NB4 (cell line): Measurements from ENCODE around the gene NUMA1.

Experiments used
- DNase-seq: peaks from one replicate; pipeline ENCODE4 v3.0.0; 2010; ENCODE audit warnings: low read depth
- H3K4me3 ChIP-seq: one replicate; pipeline ENCODE4 v1.5.1; 2011; ENCODE audit warnings: mild to moderate bottlenecking, low read depth, low read length, moderate library complexity
- MYC ChIP-seq: IDR thresholded peaks from 2 replicates; pipeline ENCODE4 v1.6.1; 2011; ENCODE audit warnings: low read depth, low read length
- POLR2A ChIP-seq: IDR thresholded peaks from 2 replicates; pipeline ENCODE4 v1.6.1; 2011; ENCODE audit warnings: mild to moderate bottlenecking; ENCODE audit not compliant: insufficient read length; ENCODE audit errors: extremely low read depth
- TF ChIP-seq, protein P1 (sequence below): IDR thresholded peaks from 2 replicates; pipeline ENCODE4 v1.6.1; 2011; ENCODE audit warnings: low read depth, low read length
- TF ChIP-seq, protein P2 (sequence below): IDR thresholded peaks from one replicate; pipeline ENCODE4 v1.5.1; 2012; ENCODE audit warnings: low read depth, low read length

NUMA1 gene

GRCh38 chr11:72069200-72069599 is 11.1 kb downstream of the NUMA1 start:
- TF ChIP-seq POLR2A = no peak
- TF ChIP-seq, protein P1, sequence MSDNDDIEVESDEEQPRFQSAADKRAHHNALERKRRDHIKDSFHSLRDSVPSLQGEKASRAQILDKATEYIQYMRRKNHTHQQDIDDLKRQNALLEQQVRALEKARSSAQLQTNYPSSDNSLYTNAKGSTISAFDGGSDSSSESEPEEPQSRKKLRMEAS = no peak
- TF ChIP-seq, protein P2, sequence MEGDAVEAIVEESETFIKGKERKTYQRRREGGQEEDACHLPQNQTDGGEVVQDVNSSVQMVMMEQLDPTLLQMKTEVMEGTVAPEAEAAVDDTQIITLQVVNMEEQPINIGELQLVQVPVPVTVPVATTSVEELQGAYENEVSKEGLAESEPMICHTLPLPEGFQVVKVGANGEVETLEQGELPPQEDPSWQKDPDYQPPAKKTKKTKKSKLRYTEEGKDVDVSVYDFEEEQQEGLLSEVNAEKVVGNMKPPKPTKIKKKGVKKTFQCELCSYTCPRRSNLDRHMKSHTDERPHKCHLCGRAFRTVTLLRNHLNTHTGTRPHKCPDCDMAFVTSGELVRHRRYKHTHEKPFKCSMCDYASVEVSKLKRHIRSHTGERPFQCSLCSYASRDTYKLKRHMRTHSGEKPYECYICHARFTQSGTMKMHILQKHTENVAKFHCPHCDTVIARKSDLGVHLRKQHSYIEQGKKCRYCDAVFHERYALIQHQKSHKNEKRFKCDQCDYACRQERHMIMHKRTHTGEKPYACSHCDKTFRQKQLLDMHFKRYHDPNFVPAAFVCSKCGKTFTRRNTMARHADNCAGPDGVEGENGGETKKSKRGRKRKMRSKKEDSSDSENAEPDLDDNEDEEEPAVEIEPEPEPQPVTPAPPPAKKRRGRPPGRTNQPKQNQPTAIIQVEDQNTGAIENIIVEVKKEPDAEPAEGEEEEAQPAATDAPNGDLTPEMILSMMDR = no peak
- no peak for TF ChIP-seq MYC
- peak; percentile 28 for DNase-seq
- peak overlapping the region; percentile 16 for H3K4me3 ChIP-seq

GRCh38 chr11:72067676-72068075 is 12.7 kb downstream of the NUMA1 start:
- no peak overlapping the region for H3K4me3 ChIP-seq
- TF ChIP-seq, protein P2 = no peak
- TF ChIP-seq, protein P1 = no peak
- TF ChIP-seq POLR2A = no peak
- TF ChIP-seq MYC = no peak
- DNase-seq = no peak

- TF ChIP-seq, protein P2 = no peak
- no peak for TF ChIP-seq MYC
- TF ChIP-seq POLR2A = no peak
- TF ChIP-seq, protein P1 = no peak
- no peak for DNase-seq
- no peak overlapping the region for H3K4me3 ChIP-seq
These were observed 13.1 kb downstream of the NUMA1 start for GRCh38 chr11:72067266-72067665.

GRCh38 chr11:72066855-72067254 is 13.5 kb downstream of the NUMA1 start:
- no peak overlapping the region for H3K4me3 ChIP-seq
- DNase-seq = no peak
- no peak for TF ChIP-seq MYC
- TF ChIP-seq, protein P1 = no peak
- TF ChIP-seq, protein P2 = no peak
- no peak for TF ChIP-seq POLR2A

GRCh38 chr11:72061739-72062396 is 18.5 kb downstream of the NUMA1 start:
- H3K4me3 ChIP-seq = no peak overlapping the region
- TF ChIP-seq, protein P2 = no peak
- TF ChIP-seq, protein P1 = no peak
- no peak for TF ChIP-seq MYC
- TF ChIP-seq POLR2A = no peak
- DNase-seq = no peak
